GM10266 (cell line): ENCODE data around the gene GMEB2.

Source experiments
- DNase-seq: peaks from one replicate; pipeline ENCODE4 v3.0.0; 2012; ENCODE audit errors: extremely low spot score
- TF ChIP-seq, protein P1 (sequence below): IDR thresholded peaks from 2 replicates; pipeline ENCODE4 v1.5.1; 2012; ENCODE audit warnings: mild to moderate bottlenecking, low read depth; ENCODE audit not compliant: control insufficient read depth, insufficient read depth; ENCODE audit errors: missing control alignments

Gene GMEB2

DNA sequence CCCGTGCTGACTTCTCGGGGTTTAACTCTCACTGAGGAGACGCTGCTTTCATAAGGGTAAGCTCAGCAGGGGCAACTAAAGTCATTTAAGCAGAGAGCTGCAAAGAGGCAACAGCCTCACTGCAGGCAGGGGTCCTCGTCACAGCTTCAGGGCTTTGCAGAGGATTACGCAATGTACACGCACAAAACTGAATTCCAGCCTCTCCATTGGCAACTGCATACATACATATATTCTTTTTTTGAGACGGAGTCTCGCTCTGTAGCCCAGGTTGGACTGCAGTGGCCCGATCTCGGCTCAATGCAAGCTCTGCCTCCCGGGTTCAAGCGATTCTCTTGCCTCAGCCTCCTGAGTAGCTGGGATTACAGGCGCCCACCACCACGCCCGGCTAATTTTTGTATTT is 2.4 kb downstream of the GMEB2 start:
- TF ChIP-seq, protein P1, sequence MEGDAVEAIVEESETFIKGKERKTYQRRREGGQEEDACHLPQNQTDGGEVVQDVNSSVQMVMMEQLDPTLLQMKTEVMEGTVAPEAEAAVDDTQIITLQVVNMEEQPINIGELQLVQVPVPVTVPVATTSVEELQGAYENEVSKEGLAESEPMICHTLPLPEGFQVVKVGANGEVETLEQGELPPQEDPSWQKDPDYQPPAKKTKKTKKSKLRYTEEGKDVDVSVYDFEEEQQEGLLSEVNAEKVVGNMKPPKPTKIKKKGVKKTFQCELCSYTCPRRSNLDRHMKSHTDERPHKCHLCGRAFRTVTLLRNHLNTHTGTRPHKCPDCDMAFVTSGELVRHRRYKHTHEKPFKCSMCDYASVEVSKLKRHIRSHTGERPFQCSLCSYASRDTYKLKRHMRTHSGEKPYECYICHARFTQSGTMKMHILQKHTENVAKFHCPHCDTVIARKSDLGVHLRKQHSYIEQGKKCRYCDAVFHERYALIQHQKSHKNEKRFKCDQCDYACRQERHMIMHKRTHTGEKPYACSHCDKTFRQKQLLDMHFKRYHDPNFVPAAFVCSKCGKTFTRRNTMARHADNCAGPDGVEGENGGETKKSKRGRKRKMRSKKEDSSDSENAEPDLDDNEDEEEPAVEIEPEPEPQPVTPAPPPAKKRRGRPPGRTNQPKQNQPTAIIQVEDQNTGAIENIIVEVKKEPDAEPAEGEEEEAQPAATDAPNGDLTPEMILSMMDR: no peak
- DNase-seq: no peak

DNA sequence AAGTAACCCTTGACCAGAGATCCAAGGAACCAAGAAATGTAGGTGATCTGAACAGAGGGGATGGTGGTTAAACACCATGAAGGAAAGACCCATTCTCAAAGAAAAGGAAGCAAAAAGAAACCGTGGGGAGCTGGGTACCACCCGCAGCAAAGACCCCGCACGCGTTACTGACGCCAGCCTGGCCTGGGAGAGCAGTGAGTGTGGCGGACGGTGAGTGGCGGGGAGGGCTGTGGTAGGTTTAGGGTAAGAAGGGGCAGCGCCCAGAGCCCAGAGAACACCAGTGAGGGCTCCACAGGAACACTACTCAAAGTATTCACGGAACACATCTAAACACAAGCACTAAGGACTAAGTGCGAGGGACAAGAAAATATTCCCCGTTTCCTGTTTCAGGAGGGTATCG is 4.2 kb downstream of the GMEB2 start:
- no peak for DNase-seq
- TF ChIP-seq, protein P1: no peak

DNA sequence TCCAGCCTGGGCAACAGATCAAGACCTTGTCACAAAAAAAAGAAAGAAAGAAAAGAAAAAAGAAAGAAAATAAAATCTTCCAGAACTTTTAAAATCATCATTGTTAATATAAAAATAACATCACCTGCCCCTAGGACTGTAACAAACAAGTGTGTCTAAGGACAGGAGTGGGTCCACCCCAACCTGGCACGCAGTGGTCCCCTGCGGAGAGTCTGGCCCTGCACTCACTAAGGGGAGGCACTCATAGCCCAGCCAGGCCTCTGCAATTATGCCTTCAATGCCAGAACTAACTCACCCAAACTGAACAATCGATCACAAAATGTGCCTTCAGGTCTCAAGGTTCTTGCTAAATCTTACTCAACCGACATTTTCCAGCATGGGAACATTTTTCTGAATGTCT is 4.8 kb downstream of the GMEB2 start:
- TF ChIP-seq, protein P1: no peak
- DNase-seq: no peak

DNA sequence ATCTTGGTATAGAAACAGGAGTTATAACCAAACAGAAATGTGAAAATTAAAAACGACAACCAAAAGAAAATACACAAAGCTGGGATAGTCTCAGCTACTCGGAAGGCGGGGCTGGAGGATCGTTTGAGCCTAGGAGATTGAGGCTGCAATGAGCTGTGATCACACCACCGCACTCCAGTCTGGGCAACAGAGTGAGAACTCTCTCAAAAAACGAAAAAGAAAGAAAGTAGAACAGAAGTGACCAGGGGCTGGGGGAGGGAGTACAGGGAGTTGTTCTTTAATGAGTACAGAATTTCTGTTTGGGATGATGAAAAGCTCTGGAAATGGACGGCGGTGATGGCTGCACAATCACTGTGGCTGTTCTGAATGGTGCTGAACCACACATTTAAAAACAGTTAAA is 5.9 kb downstream of the GMEB2 start:
- no peak for DNase-seq
- TF ChIP-seq, protein P1: no peak

DNA sequence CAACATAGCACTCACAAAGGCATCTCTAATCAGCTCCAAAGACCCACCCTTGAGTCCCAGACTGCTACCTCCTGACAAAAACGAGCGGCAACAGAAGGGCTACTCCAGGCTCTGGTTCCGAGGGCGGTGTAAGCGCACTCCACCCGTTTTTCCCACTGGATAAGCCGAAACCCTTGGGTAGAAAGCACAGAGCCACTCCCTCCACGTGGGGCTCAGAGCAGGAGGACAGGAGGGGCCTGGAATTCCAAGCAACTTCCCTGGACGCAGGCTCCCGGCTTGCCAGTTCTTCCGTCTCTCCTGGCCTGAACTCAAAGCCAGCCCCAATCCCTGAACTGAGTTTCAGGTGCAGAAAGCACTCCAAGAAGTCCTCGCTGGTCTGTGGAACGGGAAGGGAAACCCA is 7.4 kb downstream of the GMEB2 start:
- no peak for DNase-seq
- TF ChIP-seq, protein P1: no peak

DNA sequence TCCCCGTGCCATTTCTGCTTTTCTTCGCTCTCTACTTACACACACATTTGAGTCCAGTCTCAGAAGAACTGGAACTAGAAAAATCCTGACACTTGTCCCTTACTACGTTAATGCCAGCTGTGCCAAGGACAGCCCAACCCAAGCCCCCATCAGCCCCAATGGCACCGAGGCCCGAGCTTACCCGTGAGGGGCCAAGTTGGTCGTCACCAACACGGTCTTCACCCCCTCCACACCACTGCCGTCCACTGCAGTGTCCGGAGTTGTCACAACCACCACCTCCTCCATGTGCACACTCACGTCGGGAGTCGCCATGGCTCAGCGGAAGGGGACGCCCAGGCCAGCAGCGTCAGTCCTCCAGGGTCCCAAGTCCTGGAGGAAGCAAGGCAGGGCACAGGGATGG is 7.8 kb downstream of the GMEB2 start:
- DNase-seq: no peak
- TF ChIP-seq, protein P1: no peak

DNA sequence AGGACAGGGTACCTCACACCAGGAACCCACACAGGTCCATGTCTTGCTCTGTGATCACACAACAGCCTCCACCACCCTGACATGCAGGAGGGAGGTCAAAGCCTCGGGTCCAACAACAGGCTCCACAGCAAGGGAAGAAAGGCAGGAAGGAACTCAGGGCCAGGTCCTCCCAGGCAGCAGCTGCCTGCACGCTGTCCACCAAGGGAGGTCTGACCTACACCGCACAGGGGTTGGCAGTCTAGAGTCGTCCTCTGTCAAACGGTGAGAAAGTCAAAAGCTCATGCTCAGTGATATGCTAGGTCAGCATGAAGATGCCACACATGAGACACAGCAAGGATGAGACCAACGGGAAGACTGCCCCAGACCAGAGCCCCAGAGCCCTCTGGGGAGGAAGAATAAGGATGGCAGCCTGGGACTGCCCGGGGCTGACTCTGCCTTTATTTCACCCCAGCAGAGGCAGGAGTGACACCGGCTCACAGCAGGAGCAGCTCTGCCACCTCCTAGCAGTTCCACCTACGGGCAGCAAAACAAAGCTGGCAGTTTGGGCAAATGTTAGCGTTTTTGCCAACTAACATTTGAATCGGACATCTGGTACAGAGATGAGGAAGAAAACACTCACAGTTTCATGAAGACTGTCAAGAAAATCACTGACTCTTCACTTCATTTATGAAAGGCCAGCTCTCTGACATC is 8.5 kb downstream of the GMEB2 start:
- DNase-seq: peak; percentile 17
- TF ChIP-seq, protein P1: no peak
